CD4-positive, alpha-beta T cell (primary cell): ENCODE measurements around the gene PXT1. TPM values are rescaled to one million over a fixed set of nuclear protein-coding genes. Genes with fewer than 3 reads are reported as not detected.
A peak's percentile ranks its signal among the peaks of the same experiment; 100 is the strongest.

Experiments
- ATAC-seq: fragments of 200-7000 bp; cut with Tn5 transposase; one replicate; pipeline ENCODE4 v1.10.0; 2022; ENCODE audit warnings: mild to moderate bottlenecking; ENCODE audit not compliant: poor library complexity
- CTCF ChIA-PET: fragments of 350-600 bp; sonication (Branson Sonifier 250); formaldehyde crosslinking; loops from one replicate; lab custom pipeline; 2021; ENCODE audit warnings: antibody characterized with exemption, inconsistent platforms; lab: Charles Lee
- POLR2A ChIA-PET: fragments of 350-600 bp; sonication (Branson Sonifier 250); formaldehyde crosslinking; loops from one replicate; lab custom pipeline; 2021; ENCODE audit warnings: antibody characterized with exemption, inconsistent platforms; lab: Charles Lee
- DNase-seq, 14 experiments: peaks; one replicate each; pipeline ENCODE4 v3.0.0-alpha.2; 2013 to 2020; ENCODE audit warnings: mixed read lengths in 2 of 14
- H3K27ac ChIP-seq, 2 donors: one replicate each; pipeline versions ENCODE4 v1.5.1 to v1.7.0; 2013; ENCODE audit warnings: low read length in 2 of 2, low read depth in 1 of 2, mild to moderate bottlenecking in 1 of 2
- H3K27me3 ChIP-seq, 2 experiments: 1 replicate in 1 of 2; 2 replicates in 1 of 2; pipeline versions ENCODE4 v1.6.1 to v1.7.0; 2013; ENCODE audit warnings: low read length in 2 of 2, control low read depth in 1 of 2, mild to moderate bottlenecking in 1 of 2, moderate library complexity in 1 of 2; ENCODE audit not compliant: insufficient read depth in 2 of 2, control insufficient read depth in 1 of 2
- H3K36me3 ChIP-seq: one replicate; pipeline ENCODE4 v1.6.1; 2013; ENCODE audit warnings: low read length, control low read depth; ENCODE audit not compliant: insufficient read depth
- H3K4me1 ChIP-seq: one replicate; pipeline ENCODE4 v1.6.1; 2013; ENCODE audit warnings: low read length, control low read depth; ENCODE audit not compliant: insufficient read depth
- H3K4me3 ChIP-seq: one replicate; pipeline ENCODE4 v1.5.1; 2013; ENCODE audit warnings: mild to moderate bottlenecking, low read length, moderate library complexity
- H3K9me3 ChIP-seq, 2 experiments: 1 replicate in 1 of 2; 2 replicates in 1 of 2; pipeline versions ENCODE4 v1.6.1 to v1.7.0; 2013; ENCODE audit warnings: low read length in 2 of 2, mild to moderate bottlenecking in 2 of 2, control low read depth in 1 of 2, moderate library complexity in 1 of 2; ENCODE audit not compliant: control insufficient read depth in 1 of 2, insufficient read depth in 1 of 2
- H3K27ac Mint-ChIP-seq: one replicate; pipeline ENCODE4 v1.8.0; 2020; ENCODE audit warnings: mixed read lengths
- H3K27me3 Mint-ChIP-seq: one replicate; pipeline ENCODE4 v1.8.0; 2021; ENCODE audit warnings: mixed read lengths
- H3K36me3 Mint-ChIP-seq: one replicate; pipeline ENCODE4 v1.8.0; 2021; ENCODE audit warnings: low read depth, mixed read lengths
- H3K4me1 Mint-ChIP-seq: one replicate; pipeline ENCODE4 v1.8.0; 2021; ENCODE audit warnings: low read depth, mixed read lengths
- H3K4me3 Mint-ChIP-seq: one replicate; pipeline ENCODE4 v1.8.0; 2020; ENCODE audit warnings: mild to moderate bottlenecking, mixed read lengths
- H3K9me3 Mint-ChIP-seq: one replicate; pipeline ENCODE4 v1.8.0; 2020; ENCODE audit warnings: mixed read lengths
- intact Hi-C, 2 experiments: fragments of 100-400 bp; cut with DNase I in 1 of 2; cut with micrococcal nuclease in 1 of 2; formaldehyde crosslinking; loops; one replicate each; pipeline versions ENCODE4 v1.15.1 to v1.9.0; 2023 to 2025; cut with DNase I, micrococcal nuclease
- total RNA-seq, 174 experiments: library from RNA in 2 of 174; stranded (reverse) in 2 of 174; gene quantifications; one replicate each; pipeline ENCODE4 v1.2.3 and lab custom pipeline; 2021 to 2026
- TF ChIP-seq, protein P1 (sequence below): fragments of 200-600 bp; IDR thresholded peaks from one replicate; pipeline ENCODE4 v1.8.0; 2022; ENCODE audit warnings: antibody characterized with exemption, mild to moderate bottlenecking

The PXT1 gene
- total RNA-seq, 2 experiments from 2014 or later = 0.55 to 0.59 TPM

DNA sequence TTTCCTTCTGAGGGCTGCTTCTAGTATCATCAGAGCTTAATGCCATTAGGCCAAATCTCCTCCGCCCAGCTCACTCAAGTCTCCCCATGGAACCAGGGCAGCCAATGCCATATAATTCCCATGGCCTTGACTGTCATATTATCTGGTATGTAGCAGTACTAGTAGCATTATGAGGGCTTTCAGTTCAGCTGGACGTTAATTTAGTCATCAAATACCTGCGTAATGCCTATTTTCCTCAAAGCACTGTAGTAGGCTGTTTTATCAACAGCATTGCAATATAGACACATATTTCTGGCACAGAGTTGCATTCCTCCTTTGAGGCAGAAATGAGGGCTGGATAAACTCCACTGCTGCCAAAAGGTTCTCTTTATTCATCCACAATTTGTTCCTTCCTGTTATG is 1.8 kb upstream of the PXT1 start:
- peak overlapping the region; percentile 99 for H3K4me3 Mint-ChIP-seq
- H3K27ac Mint-ChIP-seq = peak overlapping the region; percentile 97
- ATAC-seq = no peak
- H3K4me1 Mint-ChIP-seq = peaks cover 70% of the 10 kb centered on the region
- H3K36me3 Mint-ChIP-seq = peaks cover 38% of the 10 kb centered on the region
- intact Hi-C loops = loop anchor here (2.0 to 10.0 kb wide), 5 partner anchors 50 to 417 kb away; partner anchors contain the start of genes MAPK14 (in 1 of the 2) and SRSF3 (in 1 of the 2)
- peaks cover 27% of the 10 kb centered on the region for H3K4me1 ChIP-seq
- H3K27me3 Mint-ChIP-seq = no peaks in the 10 kb centered on the region
- peak overlapping the region; percentile 97 for H3K4me3 ChIP-seq
- no peaks in the 10 kb centered on the region for H3K9me3 Mint-ChIP-seq
- H3K27me3 ChIP-seq = no peaks in the 10 kb centered on the region
- no peak overlapping the region for H3K27ac ChIP-seq
- ChIA-PET POLR2A (interaction anchor here (1.2 to 1.7 kb wide), 4 partner anchors 9 to 324 kb away, joined by 3 to 10 read pairs (median 5); no protein-coding TSS in a partner anchor), CTCF (interaction anchor here (1.2 to 2.0 kb wide), 2 partner anchors 16 to 21 kb away, joined by 3 to 10 read pairs; no protein-coding TSS in a partner anchor)
- H3K36me3 ChIP-seq = peaks cover 3% of the 10 kb centered on the region
- TF ChIP-seq, protein P1, sequence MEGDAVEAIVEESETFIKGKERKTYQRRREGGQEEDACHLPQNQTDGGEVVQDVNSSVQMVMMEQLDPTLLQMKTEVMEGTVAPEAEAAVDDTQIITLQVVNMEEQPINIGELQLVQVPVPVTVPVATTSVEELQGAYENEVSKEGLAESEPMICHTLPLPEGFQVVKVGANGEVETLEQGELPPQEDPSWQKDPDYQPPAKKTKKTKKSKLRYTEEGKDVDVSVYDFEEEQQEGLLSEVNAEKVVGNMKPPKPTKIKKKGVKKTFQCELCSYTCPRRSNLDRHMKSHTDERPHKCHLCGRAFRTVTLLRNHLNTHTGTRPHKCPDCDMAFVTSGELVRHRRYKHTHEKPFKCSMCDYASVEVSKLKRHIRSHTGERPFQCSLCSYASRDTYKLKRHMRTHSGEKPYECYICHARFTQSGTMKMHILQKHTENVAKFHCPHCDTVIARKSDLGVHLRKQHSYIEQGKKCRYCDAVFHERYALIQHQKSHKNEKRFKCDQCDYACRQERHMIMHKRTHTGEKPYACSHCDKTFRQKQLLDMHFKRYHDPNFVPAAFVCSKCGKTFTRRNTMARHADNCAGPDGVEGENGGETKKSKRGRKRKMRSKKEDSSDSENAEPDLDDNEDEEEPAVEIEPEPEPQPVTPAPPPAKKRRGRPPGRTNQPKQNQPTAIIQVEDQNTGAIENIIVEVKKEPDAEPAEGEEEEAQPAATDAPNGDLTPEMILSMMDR = no peak
- no peak for DNase-seq
- no peaks in the 10 kb centered on the region for H3K9me3 ChIP-seq

DNA sequence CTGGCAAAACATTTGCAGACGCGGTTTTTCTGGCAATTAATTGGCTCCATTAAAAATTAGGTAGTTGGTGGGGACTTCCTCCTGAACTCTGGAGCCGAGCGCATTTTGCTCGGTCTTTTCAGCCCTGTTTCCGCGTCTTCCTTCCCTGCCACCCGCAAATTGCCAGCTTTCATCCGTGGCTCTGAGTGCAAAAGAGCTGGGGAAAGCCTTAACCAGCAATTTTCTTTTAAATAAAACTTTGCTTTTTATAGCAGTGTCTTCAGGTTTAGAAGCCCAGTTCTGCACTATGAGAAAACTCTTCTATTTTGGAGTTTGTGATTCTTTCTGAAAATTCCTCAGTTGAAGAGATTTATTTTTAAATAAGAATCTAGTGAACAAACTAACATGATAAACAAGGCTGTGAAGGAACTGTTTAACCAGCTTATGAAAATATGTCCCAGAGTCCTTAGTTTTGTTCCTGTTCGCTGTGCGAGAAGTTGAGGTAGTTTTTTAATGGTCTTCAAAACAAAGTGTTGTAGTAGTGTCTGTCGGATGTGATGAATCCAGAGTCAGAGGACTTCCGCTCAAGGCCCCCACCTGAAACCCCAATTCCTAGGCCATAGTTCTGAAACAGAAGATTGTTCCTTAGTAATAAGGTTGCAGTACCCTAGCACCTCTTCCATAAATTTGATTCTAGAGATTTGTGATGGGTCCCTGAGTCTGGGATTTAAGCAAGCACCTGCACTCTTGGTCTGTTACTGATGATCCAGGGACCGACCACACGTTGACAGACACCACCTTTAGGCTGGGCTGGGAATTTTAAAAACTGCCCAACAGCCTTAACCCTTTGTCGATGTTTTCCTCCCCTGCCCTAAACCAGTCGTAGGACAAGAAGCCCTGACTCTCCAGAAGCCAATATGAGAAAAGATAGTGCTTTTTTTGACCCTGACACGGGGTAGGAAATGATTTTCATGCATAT is 1.1 kb upstream of the PXT1 start:
- ATAC-seq (no peak), DNase-seq (peak in 4 of 14 experiments; percentile 39 to 58 (median 49))
- TF ChIP-seq, protein P1 = no peak
- H3K36me3 ChIP-seq = peaks cover 3% of the 10 kb centered on the region
- H3K4me1 ChIP-seq = peaks cover 27% of the 10 kb centered on the region
- peak overlapping the region; percentile 97 for H3K4me3 ChIP-seq
- no peaks in the 10 kb centered on the region for H3K27me3 Mint-ChIP-seq
- CTCF ChIA-PET = interaction anchor here (1.2 to 2.0 kb wide), 3 partner anchors 15 to 21 kb away, joined by 3 to 10 read pairs (median 7); no protein-coding TSS in a partner anchor
- intact Hi-C loops = loop anchor here (1.0 to 10.0 kb wide), 6 partner anchors 20 to 416 kb away; partner anchors contain the start of genes MAPK14 (in 1 of the 2) and SRSF3 (in 1 of the 2)
- H3K36me3 Mint-ChIP-seq = peaks cover 31% of the 10 kb centered on the region
- H3K27me3 ChIP-seq = no peaks in the 10 kb centered on the region
- H3K4me3 Mint-ChIP-seq = peak overlapping the region; percentile 99
- H3K27ac Mint-ChIP-seq = peak overlapping the region; percentile 97
- H3K9me3 ChIP-seq = no peaks in the 10 kb centered on the region
- H3K27ac ChIP-seq = peak overlapping the region; percentile 85 to 92
- no peaks in the 10 kb centered on the region for H3K9me3 Mint-ChIP-seq
- H3K4me1 Mint-ChIP-seq = peaks cover 67% of the 10 kb centered on the region
- POLR2A ChIA-PET = interaction anchor here (0.9 to 1.7 kb wide), 10 partner anchors 10 to 323 kb away, joined by 3 to 10 read pairs (median 4); no protein-coding TSS in a partner anchor

DNA sequence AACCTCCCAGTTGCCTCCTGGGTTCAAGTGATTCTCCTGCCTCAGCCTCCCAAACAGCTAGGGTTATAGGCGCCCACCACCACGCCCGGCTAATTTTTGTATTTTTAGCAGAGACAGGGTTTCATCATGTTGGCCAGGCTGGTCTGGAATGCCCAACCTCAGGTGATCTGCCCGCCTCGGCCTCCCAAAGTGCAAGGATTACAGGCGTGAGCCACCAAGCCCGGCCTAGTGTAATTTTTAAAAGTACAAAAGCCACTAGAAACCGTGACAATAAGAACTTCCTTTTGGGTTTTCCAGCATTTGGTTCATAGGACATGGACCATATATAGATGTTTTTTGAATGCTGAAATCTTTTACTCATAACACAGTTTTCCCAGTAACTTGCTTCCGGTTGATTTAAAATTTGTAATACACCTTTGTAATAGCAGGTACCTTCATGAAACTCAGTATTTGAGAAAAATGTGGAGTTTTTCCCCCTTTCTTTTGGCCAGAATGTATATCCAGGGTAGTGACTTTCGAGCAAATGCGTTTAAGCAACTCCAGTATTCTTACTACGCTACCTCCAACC is 467 bp downstream of the PXT1 start:
- peak in 2 of 14 experiments; percentile 35 to 39 for DNase-seq
- POLR2A ChIA-PET = interaction anchor here (0.6 to 1.6 kb wide), 3 partner anchors 67 to 154 kb away, joined by 4 to 6 read pairs (median 4); no protein-coding TSS in a partner anchor
- peaks cover 57% of the 10 kb centered on the region for H3K4me1 Mint-ChIP-seq
- H3K36me3 Mint-ChIP-seq = peaks cover 22% of the 10 kb centered on the region
- H3K4me3 Mint-ChIP-seq = peak overlapping the region; percentile 99
- peak overlapping the region; percentile 97 for H3K27ac Mint-ChIP-seq
- ATAC-seq = no peak
- no peaks in the 10 kb centered on the region for H3K36me3 ChIP-seq
- no peaks in the 10 kb centered on the region for H3K27me3 Mint-ChIP-seq
- intact Hi-C loops = loop anchor here (5.0 to 10.0 kb wide), 4 partner anchors 53 to 415 kb away; partner anchors contain the start of genes MAPK14 (in 1 of the 2) and SRSF3 (in 1 of the 2)
- CTCF ChIA-PET = interaction anchor here (1.1 to 1.5 kb wide), 3 partner anchors 13 to 102 kb away, joined by 3 to 10 read pairs (median 4); no protein-coding TSS in a partner anchor
- H3K27ac ChIP-seq = peak overlapping the region; percentile 80 to 92
- no peaks in the 10 kb centered on the region for H3K9me3 Mint-ChIP-seq
- H3K4me1 ChIP-seq = peaks cover 26% of the 10 kb centered on the region
- TF ChIP-seq, protein P1 = no peak
- no peaks in the 10 kb centered on the region for H3K9me3 ChIP-seq
- no peaks in the 10 kb centered on the region for H3K27me3 ChIP-seq
- H3K4me3 ChIP-seq = peak overlapping the region; percentile 97
